Measurements from ENCODE around the gene LPCAT3.

GRCh38 chr12:6961695-6962284, 56.5 kb downstream of the LPCAT3 start:
- peak; percentile 22 to 50 for TF ChIP-seq POLR2A (IDR thresholded peaks at IDR 0.05)
- TF ChIP-seq, protein P1, sequence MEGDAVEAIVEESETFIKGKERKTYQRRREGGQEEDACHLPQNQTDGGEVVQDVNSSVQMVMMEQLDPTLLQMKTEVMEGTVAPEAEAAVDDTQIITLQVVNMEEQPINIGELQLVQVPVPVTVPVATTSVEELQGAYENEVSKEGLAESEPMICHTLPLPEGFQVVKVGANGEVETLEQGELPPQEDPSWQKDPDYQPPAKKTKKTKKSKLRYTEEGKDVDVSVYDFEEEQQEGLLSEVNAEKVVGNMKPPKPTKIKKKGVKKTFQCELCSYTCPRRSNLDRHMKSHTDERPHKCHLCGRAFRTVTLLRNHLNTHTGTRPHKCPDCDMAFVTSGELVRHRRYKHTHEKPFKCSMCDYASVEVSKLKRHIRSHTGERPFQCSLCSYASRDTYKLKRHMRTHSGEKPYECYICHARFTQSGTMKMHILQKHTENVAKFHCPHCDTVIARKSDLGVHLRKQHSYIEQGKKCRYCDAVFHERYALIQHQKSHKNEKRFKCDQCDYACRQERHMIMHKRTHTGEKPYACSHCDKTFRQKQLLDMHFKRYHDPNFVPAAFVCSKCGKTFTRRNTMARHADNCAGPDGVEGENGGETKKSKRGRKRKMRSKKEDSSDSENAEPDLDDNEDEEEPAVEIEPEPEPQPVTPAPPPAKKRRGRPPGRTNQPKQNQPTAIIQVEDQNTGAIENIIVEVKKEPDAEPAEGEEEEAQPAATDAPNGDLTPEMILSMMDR (IDR thresholded peaks at IDR 0.05) = peak in 4 of 6 experiments; percentile 37 to 52 (median 49)
